GM19023 (cell line): ENCODE measurements around the gene TULP1.

Experiments
- ATAC-seq: cut with Tn5 transposase; IDR thresholded peaks from one replicate; pipeline ENCODE4 v1.9.1; 2021; ENCODE audit warnings: mild to moderate bottlenecking, moderate library complexity; ENCODE audit not compliant: unreplicated experiment

TULP1 gene

GRCh38 chr6:35468980-35469750, 43.5 kb downstream of the TULP1 start:
- peak; percentile 9 for ATAC-seq

GRCh38 chr6:35468181-35468979, 44.3 kb downstream of the TULP1 start, which contains the start of gene RPL10A:
TSS of gene RPL10A (plus strand) at chr6:35468401. CDS start at chr6:35468435, 34 bp downstream.
- ATAC-seq = peak; percentile 76

GRCh38 chr6:35465646-35466045, 47.0 kb downstream of the TULP1 start:
- no peak for ATAC-seq

- no peak for ATAC-seq
Measured at GRCh38 chr6:35463292-35463691, 49.4 kb downstream of the TULP1 start.

- ATAC-seq = no peak
Measured at GRCh38 chr6:35461270-35461669, 51.4 kb downstream of the TULP1 start.

- ATAC-seq = no peak
Measured at GRCh38 chr6:35457907-35458306, 54.8 kb downstream of the TULP1 start.

GRCh38 chr6:35454391-35455110, 58.1 kb downstream of the TULP1 start:
- ATAC-seq = no peak

- no peak for ATAC-seq
Measured at GRCh38 chr6:35453236-35453635, 59.5 kb downstream of the TULP1 start.

GRCh38 chr6:35452183-35453090, 60.3 kb downstream of the TULP1 start, which contains the start of gene FANCE:
TSS of gene FANCE (plus strand) at chr6:35452338. CDS start at chr6:35452546, 208 bp downstream.
- peak; percentile 94 for ATAC-seq

GRCh38 chr6:35451354-35452182, 61.1 kb downstream of the TULP1 start:
- no peak for ATAC-seq

GRCh38 chr6:35449287-35449881, 63.3 kb downstream of the TULP1 start:
- ATAC-seq = no peak

GRCh38 chr6:35448191-35448590, 64.5 kb downstream of the TULP1 start:
- no peak for ATAC-seq
